NCI-H1694 treated with DMSO at 0.1 percent for 48 hours (cell line): ENCODE results near the gene ST6GALNAC4.

ENCODE experiments used
- DNase-seq: peaks from one replicate; lab custom pipeline; 2025; lab: John Stamatoyannopoulos, UW

The ST6GALNAC4 gene

GRCh38 chr9:127916720-127917581, at the start of gene ST6GALNAC4:
Gene ST6GALNAC4 (minus strand): TSS chr9:127917041. CDS start chr9:127916419, 622 bp downstream.
- peak; percentile 50 for DNase-seq

GRCh38 chr9:127965953-127966352, 49.1 kb upstream of the ST6GALNAC4 start:
- DNase-seq, result no peak

GRCh38 chr9:127963359-127964064, 46.7 kb upstream of the ST6GALNAC4 start:
- DNase-seq, result no peak

DNA sequence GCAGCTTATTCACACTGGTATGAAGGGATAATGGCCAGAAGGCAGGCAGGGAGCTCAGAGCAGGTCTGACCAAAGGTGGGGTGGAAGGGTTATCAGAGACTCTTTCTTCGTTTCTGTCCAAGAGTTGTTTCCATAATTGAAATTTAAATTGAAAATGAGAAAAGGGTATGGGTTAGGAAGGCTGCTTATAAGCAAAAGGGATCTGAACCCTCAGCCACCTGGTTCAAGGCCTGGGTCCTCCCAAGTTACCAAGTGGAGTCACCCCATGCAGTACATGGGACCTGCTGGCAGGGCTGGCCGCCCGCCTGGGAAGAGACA, 46.2 kb upstream of the ST6GALNAC4 start:
- no peak for DNase-seq

GRCh38 chr9:127962278-127962677, 45.4 kb upstream of the ST6GALNAC4 start:
- no peak for DNase-seq

DNA sequence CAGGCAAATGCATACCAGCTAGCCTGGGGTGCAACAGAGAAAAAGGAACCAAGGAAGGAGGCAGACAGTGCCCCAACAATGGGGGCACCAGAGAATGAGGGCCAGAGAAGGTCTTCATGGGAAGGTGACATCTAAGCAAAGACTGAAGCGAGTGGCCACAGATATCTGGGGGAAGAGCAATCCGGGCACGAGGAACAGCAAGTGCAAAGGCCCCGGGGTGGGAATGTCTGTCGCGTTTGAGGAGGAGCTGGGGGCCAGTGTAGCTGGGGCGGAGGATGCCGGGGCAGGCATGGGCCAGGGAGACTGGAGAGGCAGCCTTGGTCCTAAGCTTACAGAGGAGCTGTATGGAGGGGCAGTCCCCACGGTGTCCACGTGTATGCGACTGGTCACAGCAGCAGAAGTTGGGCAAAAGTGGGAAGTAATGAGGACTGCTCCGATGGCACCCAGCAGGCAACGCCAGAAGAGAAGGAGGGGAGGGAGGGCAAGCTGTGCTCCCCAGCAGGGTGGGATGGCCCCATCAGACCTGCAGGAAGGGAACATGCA, 44.8 kb upstream of the ST6GALNAC4 start:
- DNase-seq, result no peak

GRCh38 chr9:127961155-127961490, 44.3 kb upstream of the ST6GALNAC4 start:
- DNase-seq, result no peak

- no peak for DNase-seq
These were observed 43.7 kb upstream of the ST6GALNAC4 start for GRCh38 chr9:127960410-127961154.

DNA sequence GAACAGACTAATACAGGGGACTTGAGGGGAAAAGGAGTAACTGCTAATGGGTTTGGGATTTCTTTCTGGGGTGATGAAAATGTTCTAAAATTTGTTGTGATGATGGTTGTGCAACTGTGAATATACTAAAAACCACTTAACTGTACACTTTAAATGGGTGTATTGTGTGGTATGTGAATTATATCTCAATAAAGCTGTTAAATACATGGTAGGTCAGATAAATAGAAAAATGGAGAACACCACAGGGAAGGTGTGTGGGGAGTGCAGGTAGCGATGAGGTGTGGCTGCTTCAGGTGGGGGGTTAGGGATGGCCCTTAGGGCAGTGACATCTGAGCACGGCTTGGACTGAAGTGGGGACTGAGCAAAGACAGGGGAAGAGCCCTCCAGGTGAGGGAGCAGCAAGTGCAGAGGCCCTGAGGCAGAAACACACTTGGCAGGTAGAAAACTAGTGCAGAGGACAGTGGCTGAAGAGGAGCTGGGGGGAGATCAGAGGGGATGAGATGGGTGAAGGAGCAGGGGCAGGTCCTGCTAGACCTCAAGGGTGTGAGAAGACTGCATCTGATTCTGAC, 43.1 kb upstream of the ST6GALNAC4 start:
- DNase-seq, result no peak

DNA sequence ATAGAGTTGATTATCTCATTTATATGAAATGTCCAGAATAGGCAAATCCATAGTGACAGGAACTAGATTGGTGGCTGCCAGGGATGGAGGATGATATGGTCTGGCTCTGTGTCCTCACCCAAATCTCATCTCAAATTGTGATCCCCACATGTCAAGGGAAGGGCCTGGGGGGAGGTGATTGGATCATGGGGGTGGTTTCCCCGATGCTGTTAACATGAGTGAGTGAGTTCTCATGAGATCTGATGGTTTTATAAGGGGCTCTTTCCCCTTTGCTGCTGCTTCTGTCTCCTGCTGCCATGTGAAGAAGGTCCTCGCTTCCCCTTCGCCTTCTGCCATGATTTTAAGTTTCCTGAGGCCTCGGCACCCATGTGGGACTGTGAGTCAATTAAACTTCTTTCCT, 42.6 kb upstream of the ST6GALNAC4 start:
- DNase-seq, result no peak

- no peak for DNase-seq
These were observed 41.9 kb upstream of the ST6GALNAC4 start for GRCh38 chr9:127958728-127959127.

DNA sequence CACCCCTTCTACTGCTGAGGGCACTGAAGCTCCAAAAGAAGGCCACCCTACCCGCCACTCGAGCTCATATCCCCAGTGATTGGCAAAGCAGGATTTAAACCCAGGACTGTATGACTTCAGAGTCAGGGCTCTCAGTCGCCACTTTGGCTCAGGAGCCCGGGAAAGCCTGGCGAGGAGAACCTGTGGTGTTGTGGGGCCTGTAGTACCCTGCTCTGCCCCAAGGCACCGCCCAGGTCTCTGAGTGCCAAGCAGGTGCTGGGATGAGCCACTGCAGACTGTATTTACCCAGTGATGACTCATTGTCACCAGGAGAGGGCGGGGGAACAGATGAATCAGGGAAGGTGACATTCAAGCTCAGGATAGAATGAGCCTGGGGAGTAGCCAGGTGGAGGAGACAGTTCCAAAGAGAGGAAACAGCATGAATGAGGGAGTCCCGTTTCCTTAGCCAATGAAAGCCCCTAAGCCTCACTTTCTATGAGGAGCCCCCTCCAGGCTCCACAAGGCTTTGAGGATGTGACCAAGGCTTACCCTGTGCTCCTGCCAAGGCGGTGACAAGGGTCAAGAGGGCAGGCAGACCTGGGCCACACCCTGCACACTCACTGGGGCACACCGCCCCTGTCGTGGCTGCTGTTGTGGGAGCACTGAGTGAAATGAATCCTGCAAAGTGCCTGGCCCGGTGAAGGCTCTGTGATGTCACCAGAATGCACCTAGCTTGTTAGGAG, 38.6 kb upstream of the ST6GALNAC4 start:
- DNase-seq, result peak; percentile 60

GRCh38 chr9:127954831-127955293, 38.0 kb upstream of the ST6GALNAC4 start:
- DNase-seq, result no peak

DNA sequence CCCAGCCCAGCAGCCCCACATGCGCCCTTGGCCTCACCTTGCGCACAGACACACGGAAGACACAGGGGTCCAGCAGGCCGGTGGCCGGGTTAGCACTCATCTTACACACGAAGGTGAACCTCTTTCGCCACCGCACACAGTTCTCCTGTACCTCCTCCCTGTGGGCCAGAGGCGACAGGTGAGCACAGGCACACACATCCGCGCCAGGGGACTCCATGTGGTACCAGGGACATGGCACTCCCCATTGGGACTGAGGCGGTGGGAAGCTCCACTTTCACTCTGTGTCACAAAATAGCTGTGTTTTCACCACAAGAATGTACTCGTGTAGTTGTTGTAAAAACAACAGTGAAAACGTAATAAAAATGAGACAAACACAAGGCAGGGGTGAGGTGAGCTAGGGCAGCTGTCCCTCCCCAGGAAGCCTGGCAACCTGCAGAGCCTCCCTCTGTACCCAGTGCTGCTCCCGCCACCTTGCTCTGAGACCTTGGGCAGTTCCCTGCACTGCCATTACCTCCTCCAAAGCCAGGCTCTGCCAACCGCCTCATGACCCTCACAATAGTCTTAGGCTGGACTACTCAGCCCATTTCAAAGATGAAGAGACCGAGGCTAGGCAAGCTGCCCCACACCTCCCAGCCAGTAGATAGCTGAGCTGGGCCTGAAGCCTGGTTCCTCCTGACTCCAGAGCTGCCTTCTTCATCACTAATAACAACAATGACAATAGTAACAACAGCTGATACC, 37.1 kb upstream of the ST6GALNAC4 start:
- DNase-seq, result no peak

GRCh38 chr9:127953154-127953553, 36.3 kb upstream of the ST6GALNAC4 start:
- no peak for DNase-seq

GRCh38 chr9:127950513-127951289, 33.9 kb upstream of the ST6GALNAC4 start:
- no peak for DNase-seq

GRCh38 chr9:127949827-127950512, 33.1 kb upstream of the ST6GALNAC4 start:
- no peak for DNase-seq

- DNase-seq, result no peak
These were observed 31.2 kb upstream of the ST6GALNAC4 start for GRCh38 chr9:127947841-127948710.
